ENCODE results near the gene RBMS1. TPM values are rescaled to one million over a fixed set of nuclear protein-coding genes. Genes with fewer than 3 reads are reported as not detected.

RBMS1 gene
- total and polyA plus RNA-seq, 2 of the 13 experiments (the other 11 are each of a cell fraction or from before 2014, with no cell fraction given), result 55.5 to 110 TPM

GRCh38 chr2:160222546-160223283 lies 270.9 kb downstream of the RBMS1 start (continued):
- TF ChIP-seq TEAD3 (CRISPR knock-in tag; optimal IDR thresholded peaks at IDR 0.05; ENCODE audit: borderline replicate concordance) (peak; percentile 60), BRD4 (CRISPR knock-in tag; IDR thresholded peaks at IDR 0.05) (no peak), ATF7-NPFF (CRISPR knock-in tag; IDR thresholded peaks at IDR 0.05; ENCODE audit: low read depth) (no peak), ZNF644 (CRISPR knock-in tag; IDR thresholded peaks at IDR 0.05; ENCODE audit: low read depth) (peak; percentile 53; the same call in 1 of the 2 replicates), ZNF709 (CRISPR knock-in tag; IDR thresholded peaks at IDR 0.05) (0 out of 2 replicates have a peak, but pooled peaks have one; percentile 32), ZNF318 (CRISPR knock-in tag; IDR thresholded peaks at IDR 0.05) (0 out of 2 replicates have a peak, but pooled peaks have one; percentile 58), SALL1 (CRISPR knock-in tag; IDR thresholded peaks at IDR 0.05) (peak; percentile 72), MZF1 (CRISPR knock-in tag; IDR thresholded peaks at IDR 0.05; ENCODE audit: borderline replicate concordance) (no peak), SKI (IDR thresholded peaks at IDR 0.05; ENCODE audit: partially characterized antibody) (no peak), ZNF12 (CRISPR knock-in tag; IDR thresholded peaks at IDR 0.05) (peak; percentile 42; the same call in 1 of the 2 replicates), ZNF792 (CRISPR knock-in tag; IDR thresholded peaks at IDR 0.05) (peak; percentile 81), GATAD2A (CRISPR knock-in tag; IDR thresholded peaks at IDR 0.05) (peak; percentile 59)
- TF ChIP-seq, protein P1, sequence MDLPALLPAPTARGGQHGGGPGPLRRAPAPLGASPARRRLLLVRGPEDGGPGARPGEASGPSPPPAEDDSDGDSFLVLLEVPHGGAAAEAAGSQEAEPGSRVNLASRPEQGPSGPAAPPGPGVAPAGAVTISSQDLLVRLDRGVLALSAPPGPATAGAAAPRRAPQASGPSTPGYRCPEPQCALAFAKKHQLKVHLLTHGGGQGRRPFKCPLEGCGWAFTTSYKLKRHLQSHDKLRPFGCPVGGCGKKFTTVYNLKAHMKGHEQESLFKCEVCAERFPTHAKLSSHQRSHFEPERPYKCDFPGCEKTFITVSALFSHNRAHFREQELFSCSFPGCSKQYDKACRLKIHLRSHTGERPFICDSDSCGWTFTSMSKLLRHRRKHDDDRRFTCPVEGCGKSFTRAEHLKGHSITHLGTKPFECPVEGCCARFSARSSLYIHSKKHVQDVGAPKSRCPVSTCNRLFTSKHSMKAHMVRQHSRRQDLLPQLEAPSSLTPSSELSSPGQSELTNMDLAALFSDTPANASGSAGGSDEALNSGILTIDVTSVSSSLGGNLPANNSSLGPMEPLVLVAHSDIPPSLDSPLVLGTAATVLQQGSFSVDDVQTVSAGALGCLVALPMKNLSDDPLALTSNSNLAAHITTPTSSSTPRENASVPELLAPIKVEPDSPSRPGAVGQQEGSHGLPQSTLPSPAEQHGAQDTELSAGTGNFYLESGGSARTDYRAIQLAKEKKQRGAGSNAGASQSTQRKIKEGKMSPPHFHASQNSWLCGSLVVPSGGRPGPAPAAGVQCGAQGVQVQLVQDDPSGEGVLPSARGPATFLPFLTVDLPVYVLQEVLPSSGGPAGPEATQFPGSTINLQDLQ (CRISPR knock-in tag; IDR thresholded peaks at IDR 0.05), result no peak
- TF ChIP-seq, protein P2, sequence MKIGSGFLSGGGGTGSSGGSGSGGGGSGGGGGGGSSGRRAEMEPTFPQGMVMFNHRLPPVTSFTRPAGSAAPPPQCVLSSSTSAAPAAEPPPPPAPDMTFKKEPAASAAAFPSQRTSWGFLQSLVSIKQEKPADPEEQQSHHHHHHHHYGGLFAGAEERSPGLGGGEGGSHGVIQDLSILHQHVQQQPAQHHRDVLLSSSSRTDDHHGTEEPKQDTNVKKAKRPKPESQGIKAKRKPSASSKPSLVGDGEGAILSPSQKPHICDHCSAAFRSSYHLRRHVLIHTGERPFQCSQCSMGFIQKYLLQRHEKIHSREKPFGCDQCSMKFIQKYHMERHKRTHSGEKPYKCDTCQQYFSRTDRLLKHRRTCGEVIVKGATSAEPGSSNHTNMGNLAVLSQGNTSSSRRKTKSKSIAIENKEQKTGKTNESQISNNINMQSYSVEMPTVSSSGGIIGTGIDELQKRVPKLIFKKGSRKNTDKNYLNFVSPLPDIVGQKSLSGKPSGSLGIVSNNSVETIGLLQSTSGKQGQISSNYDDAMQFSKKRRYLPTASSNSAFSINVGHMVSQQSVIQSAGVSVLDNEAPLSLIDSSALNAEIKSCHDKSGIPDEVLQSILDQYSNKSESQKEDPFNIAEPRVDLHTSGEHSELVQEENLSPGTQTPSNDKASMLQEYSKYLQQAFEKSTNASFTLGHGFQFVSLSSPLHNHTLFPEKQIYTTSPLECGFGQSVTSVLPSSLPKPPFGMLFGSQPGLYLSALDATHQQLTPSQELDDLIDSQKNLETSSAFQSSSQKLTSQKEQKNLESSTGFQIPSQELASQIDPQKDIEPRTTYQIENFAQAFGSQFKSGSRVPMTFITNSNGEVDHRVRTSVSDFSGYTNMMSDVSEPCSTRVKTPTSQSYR (CRISPR knock-in tag; IDR thresholded peaks at IDR 0.05; ENCODE audit: borderline replicate concordance), result peak; percentile 36; the same call in 1 of the 2 replicates

Measured in HepG2 (cell line).